Activated T-cell treated with anti-CD3 and anti-CD28 coated beads, Interleukin-2, amount 50 U/mL, for 24 hours (primary cell): ENCODE results near the gene DDX1.

Source experiments
- DNase-seq: peaks from one replicate; pipeline ENCODE4 v3.0.0-alpha.2; 2020
- H3K27ac Mint-ChIP-seq: 2 replicates; pipeline ENCODE4 v1.8.0; 2020; ENCODE audit warnings: mild to moderate bottlenecking, mixed read lengths
- H3K27me3 Mint-ChIP-seq: 2 replicates; pipeline ENCODE4 v1.8.0; 2020; ENCODE audit warnings: mixed read lengths
- H3K36me3 Mint-ChIP-seq: 2 replicates; pipeline ENCODE4 v1.8.0; 2020; ENCODE audit warnings: low read depth, mixed read lengths
- H3K4me1 Mint-ChIP-seq: 2 replicates; pipeline ENCODE4 v1.8.0; 2020; ENCODE audit warnings: low read depth, mixed read lengths
- H3K4me3 Mint-ChIP-seq: 2 replicates; pipeline ENCODE4 v1.8.0; 2020; ENCODE audit warnings: mild to moderate bottlenecking, moderate library complexity, mixed read lengths
- H3K9me3 Mint-ChIP-seq: 2 replicates; pipeline ENCODE4 v1.8.0; 2020; ENCODE audit warnings: mixed read lengths

The DDX1 gene

DNA sequence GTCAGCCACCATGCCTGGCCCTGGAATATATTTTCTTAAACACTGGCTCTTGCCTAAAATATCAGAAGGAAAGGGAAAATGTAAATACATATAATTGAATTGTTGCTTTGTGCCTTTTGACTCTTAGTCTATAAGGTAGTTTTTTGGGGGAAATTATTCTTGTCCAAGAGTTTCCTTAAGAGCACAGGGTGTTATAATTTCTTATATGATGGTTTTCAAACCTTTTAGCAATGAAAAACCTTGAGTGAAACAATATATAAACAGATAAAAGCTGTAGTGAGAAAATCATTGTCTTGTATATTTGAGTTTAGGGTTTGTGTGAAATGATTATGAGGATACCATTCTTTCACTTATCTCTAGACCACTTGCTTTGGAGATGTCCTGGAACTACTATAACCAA lies 40.2 kb downstream of the DDX1 start:
- Mint-ChIP-seq H3K4me3 (no peak overlapping the region), H3K27me3 (no peaks in the 10 kb centered on the region), H3K27ac (peak overlapping the region; percentile 49), H3K4me1 (peaks cover 3% of the 10 kb centered on the region), H3K9me3 (no peaks in the 10 kb centered on the region), H3K36me3 (peaks cover 94% of the 10 kb centered on the region)
- no peak for DNase-seq

- Mint-ChIP-seq H3K27me3 (no peaks in the 10 kb centered on the region), H3K9me3 (no peaks in the 10 kb centered on the region), H3K4me3 (no peak overlapping the region), H3K36me3 (peaks cover 91% of the 10 kb centered on the region), H3K4me1 (peaks cover 11% of the 10 kb centered on the region), H3K27ac (peak overlapping the region; percentile 71)
- DNase-seq: no peak
Measured at GRCh38 chr2:15633043-15633970, 41.6 kb downstream of the DDX1 start.

- Mint-ChIP-seq H3K36me3 (peaks cover 91% of the 10 kb centered on the region), H3K27ac (peak overlapping the region; percentile 38), H3K4me3 (no peak overlapping the region), H3K9me3 (no peaks in the 10 kb centered on the region), H3K4me1 (peaks cover 11% of the 10 kb centered on the region), H3K27me3 (no peaks in the 10 kb centered on the region)
- no peak for DNase-seq
Measured at GRCh38 chr2:15633971-15634346, 42.3 kb downstream of the DDX1 start.

DNA sequence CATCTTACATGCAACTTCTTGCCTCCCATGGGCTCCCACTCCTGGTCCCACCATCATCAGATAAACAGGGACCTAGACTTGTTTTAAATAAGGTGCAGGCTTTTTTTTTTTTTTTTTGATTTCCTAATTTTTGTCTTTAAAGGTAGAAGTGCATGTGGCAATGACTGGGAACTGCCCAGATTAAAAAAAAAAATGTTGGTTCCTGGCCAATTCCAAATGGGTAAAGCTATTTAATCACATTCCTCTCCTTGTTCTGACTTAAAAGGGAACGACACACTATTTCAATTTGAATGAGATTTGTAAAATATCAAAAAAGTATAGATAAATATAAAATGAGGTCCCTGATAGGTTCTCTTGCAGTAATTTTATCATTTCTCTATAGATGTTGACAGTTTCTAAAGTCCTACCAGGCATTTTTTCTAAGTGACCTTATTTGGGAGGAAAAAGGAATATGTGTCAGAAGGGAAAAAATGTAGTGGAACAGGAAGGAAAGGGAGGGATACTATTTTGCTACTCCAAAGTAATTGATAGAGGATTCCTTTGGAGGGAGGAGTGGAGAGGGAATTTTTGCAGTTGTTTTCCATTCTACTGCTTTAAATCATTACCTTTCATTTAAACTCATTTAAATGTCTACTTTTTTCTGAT lies 43.3 kb downstream of the DDX1 start:
- peaks cover 91% of the 10 kb centered on the region for H3K36me3 Mint-ChIP-seq
- DNase-seq: no peak
- H3K4me3 Mint-ChIP-seq: no peak overlapping the region
- H3K9me3 Mint-ChIP-seq: no peaks in the 10 kb centered on the region
- no peaks in the 10 kb centered on the region for H3K27me3 Mint-ChIP-seq
- peaks cover 13% of the 10 kb centered on the region for H3K4me1 Mint-ChIP-seq
- H3K27ac Mint-ChIP-seq: no peak overlapping the region

GRCh38 chr2:15636972-15637785 lies 45.5 kb downstream of the DDX1 start:
- H3K4me1 Mint-ChIP-seq: peaks cover 16% of the 10 kb centered on the region
- peaks cover 91% of the 10 kb centered on the region for H3K36me3 Mint-ChIP-seq
- H3K9me3 Mint-ChIP-seq: peaks cover 7% of the 10 kb centered on the region
- no peaks in the 10 kb centered on the region for H3K27me3 Mint-ChIP-seq
- no peak overlapping the region for H3K27ac Mint-ChIP-seq
- DNase-seq: peak; percentile 67
- no peak overlapping the region for H3K4me3 Mint-ChIP-seq

DNA sequence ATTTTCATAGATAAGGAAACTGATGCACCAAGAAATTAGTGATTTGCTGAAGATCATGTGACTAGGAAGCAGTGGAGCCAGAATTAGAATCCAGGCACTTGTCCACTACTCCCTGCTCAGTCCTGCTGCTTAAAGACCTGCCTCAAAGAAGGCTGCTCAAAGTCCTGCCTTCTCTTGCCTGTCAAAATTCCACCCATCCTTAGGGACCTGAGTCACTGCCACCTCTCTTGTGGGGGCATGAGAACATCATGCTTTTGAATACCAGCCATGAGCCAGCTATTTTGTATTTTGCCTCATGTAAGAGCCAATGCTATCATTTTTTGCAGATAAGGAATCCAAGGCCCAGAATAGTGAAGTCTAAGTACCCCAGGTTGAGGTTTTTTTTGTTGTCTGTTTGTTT lies 47.1 kb downstream of the DDX1 start:
- no peak overlapping the region for H3K27ac Mint-ChIP-seq
- DNase-seq: no peak
- H3K4me3 Mint-ChIP-seq: no peak overlapping the region
- peaks cover 83% of the 10 kb centered on the region for H3K36me3 Mint-ChIP-seq
- H3K4me1 Mint-ChIP-seq: peaks cover 13% of the 10 kb centered on the region
- H3K9me3 Mint-ChIP-seq: peaks cover 7% of the 10 kb centered on the region
- H3K27me3 Mint-ChIP-seq: no peaks in the 10 kb centered on the region

GRCh38 chr2:15639323-15640251 lies 47.9 kb downstream of the DDX1 start:
- no peak overlapping the region for H3K27ac Mint-ChIP-seq
- H3K4me3 Mint-ChIP-seq: no peak overlapping the region
- H3K9me3 Mint-ChIP-seq: peaks cover 7% of the 10 kb centered on the region
- H3K27me3 Mint-ChIP-seq: no peaks in the 10 kb centered on the region
- peaks cover 75% of the 10 kb centered on the region for H3K36me3 Mint-ChIP-seq
- peaks cover 13% of the 10 kb centered on the region for H3K4me1 Mint-ChIP-seq
- DNase-seq: no peak

DNA sequence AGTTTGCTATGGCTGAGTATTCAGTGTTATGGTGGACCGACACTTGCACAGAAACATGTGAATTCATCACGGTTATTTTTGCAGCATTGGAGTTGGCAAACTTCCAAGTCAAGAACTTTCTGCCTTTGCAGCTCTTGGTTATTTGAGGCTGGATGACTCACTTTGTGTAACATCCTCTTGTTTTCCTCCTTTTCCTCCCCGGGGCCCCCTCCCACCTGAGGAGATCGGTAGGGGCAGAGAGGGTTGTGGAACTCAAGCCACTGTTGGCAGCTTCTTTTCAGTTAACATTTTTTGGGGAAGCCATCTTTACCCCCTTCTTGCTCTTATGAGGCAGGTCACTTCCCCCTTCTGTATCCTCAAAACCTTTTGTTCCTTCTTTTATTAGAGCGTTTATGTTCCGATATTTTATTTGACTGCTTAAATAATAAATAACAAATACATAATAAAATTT lies 48.6 kb downstream of the DDX1 start:
- no peak overlapping the region for H3K27ac Mint-ChIP-seq

DNA sequence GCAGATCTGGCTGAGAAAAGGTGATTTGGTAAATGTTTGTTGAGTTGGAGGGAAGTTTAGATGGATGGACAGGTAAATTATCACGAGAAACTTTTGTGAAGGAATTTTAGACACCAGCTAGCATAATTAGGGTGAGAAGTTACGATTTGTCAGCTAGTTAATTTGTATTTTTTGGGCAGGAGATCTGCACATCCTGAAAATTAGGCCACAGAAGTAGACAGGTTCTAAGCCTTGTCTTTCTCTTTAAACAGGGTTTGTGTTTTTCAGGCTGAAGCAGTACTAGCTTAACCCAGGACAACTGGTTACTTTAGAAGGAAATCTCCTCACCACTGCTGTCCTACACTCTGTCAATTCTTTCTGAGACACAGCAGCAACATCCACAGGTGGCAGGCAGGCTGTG lies 49.1 kb downstream of the DDX1 start:
- Mint-ChIP-seq H3K36me3 (peaks cover 64% of the 10 kb centered on the region), H3K9me3 (peaks cover 7% of the 10 kb centered on the region), H3K27ac (peak overlapping the region; percentile 20), H3K4me1 (peaks cover 13% of the 10 kb centered on the region), H3K4me3 (no peak overlapping the region), H3K27me3 (no peaks in the 10 kb centered on the region)
- no peak for DNase-seq

More for the DNA sequence above, 48.6 kb downstream of the DDX1 start:
- Mint-ChIP-seq H3K36me3 (peaks cover 69% of the 10 kb centered on the region), H3K4me1 (peaks cover 13% of the 10 kb centered on the region), H3K4me3 (no peak overlapping the region), H3K27me3 (no peaks in the 10 kb centered on the region), H3K9me3 (peaks cover 7% of the 10 kb centered on the region)
- DNase-seq: no peak

DNA sequence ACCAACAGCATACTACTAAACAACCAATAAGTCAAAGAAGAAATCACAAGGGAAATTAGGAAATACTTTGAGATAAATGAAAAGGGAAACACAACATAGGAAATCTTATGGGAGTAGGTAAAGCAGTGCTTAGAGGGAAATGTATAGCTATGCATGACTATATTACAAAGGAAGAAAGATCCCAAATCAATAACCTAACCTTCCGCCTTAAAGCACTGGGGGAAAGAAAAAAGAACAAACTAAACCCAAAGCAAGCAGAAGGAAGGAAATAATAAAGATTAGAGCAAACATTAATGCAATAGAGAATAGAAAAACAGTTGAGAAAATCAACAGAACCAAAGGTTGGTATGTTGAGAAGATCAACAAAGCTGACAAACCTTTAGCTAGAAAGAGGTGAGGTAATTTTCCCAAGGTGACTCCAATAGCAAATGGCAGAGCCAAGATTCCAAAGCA lies 49.9 kb downstream of the DDX1 start:
- Mint-ChIP-seq H3K4me1 (peaks cover 13% of the 10 kb centered on the region), H3K4me3 (no peak overlapping the region), H3K36me3 (peaks cover 56% of the 10 kb centered on the region), H3K27ac (no peak overlapping the region), H3K27me3 (no peaks in the 10 kb centered on the region), H3K9me3 (peaks cover 7% of the 10 kb centered on the region)
- no peak for DNase-seq

GRCh38 chr2:15642011-15642814 lies 50.5 kb downstream of the DDX1 start:
- no peak overlapping the region for H3K27ac Mint-ChIP-seq
- peaks cover 51% of the 10 kb centered on the region for H3K36me3 Mint-ChIP-seq
- H3K27me3 Mint-ChIP-seq: no peaks in the 10 kb centered on the region
- H3K9me3 Mint-ChIP-seq: peaks cover 7% of the 10 kb centered on the region
- H3K4me1 Mint-ChIP-seq: peaks cover 10% of the 10 kb centered on the region
- no peak for DNase-seq
- H3K4me3 Mint-ChIP-seq: no peak overlapping the region

DNA sequence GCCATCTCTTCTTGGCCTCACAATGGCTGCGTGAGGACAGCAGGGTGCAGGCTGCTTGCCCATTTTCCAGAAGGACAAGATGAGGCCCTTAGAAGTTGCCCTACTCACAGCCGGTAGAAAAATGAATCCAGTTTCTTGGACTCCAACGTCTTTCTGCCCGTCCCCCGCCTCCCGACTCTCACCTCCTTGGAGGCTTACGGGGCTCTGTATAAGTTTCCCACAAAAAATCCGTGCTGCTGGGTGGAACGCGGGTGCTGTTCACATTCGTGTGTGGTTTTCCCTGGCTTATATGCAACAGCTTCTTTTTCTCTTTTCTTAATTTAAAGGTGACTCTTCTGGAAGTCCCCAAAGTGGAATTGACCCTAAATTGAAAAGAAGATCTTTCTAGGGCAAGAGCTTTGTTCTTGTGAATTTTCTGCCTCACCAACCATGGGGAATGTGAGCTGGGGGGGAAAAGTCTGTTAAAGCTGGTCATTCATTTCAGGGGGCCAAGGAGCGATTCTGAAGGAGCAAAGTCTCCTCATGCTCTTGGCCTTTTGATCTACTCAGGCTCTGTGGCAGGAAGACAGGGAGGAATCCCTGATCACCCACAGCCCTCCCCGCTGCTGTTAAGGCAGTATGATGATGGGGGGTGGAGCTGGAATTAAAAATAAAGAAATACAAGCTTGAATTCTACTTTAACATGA lies 51.3 kb downstream of the DDX1 start:
- H3K36me3 Mint-ChIP-seq: peaks cover 43% of the 10 kb centered on the region
- H3K27ac Mint-ChIP-seq: no peak overlapping the region
- H3K27me3 Mint-ChIP-seq: no peaks in the 10 kb centered on the region
- H3K9me3 Mint-ChIP-seq: peaks cover 7% of the 10 kb centered on the region
- DNase-seq: no peak
- peaks cover 5% of the 10 kb centered on the region for H3K4me1 Mint-ChIP-seq
- no peak overlapping the region for H3K4me3 Mint-ChIP-seq
